GM18858 (cell line): ENCODE measurements around the gene EHD4.

Experiments used
- ATAC-seq: cut with Tn5 transposase; IDR thresholded peaks from one replicate; pipeline ENCODE4 v1.9.1; 2021; ENCODE audit not compliant: unreplicated experiment

Gene EHD4

DNA sequence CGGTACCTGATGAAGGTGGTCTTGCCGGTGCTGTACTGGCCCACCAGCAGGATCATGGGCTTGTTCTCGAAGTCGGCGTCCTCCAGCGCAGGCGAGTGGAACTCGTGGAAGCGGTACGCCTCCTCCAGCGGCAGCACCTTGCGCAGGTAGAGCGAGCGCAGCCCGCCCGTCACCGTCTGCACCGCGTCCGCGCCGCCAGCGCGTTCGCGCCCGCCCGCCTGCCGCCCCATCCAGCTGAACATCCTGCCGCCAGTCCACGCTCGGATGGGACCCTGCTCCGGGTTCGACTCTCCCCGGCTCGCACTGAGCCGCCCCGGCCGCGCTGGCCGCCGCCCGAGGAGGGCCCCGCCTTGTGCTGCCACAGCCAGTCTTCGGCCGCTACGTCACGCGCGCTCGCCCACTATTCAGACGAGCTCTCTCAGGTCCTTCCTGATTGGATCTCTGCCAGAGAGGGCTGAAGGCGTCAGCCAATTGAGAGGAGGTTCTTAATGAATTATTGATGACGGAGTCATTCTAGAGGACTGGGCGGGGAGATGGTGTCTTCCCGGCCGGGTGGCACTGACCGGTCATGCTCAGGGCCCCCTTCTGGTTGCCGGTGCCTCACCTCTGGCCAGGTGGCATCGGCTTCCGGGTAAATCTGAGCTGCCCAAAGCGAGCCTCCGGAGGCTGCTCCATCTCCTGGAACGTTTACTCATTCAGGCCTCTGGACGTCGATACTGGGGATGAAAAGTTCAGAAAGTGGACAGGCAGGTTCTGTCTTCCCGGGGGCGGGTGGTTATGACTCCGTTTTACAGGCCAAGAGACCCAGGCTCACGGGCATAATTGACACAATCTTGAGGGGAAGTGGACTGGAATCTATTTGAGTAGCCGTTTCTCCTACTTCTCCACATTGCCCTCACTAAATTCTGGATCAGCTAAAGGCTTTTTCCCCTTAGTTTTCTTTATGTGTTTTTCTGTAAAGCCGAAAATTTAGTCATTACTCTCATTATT lies at the start of gene EHD4:
Gene EHD4, minus strand, starts transcription at position 305 of the 990 bp plus-strand sequence. Its CDS starts 63 bp downstream, at position 242.
- peak; percentile 74 for ATAC-seq

- ATAC-seq, result no peak
Observed at GRCh38 chr15:42021593-42021992, 49.2 kb upstream of the EHD4 start.

GRCh38 chr15:42020713-42021273 lies 48.4 kb upstream of the EHD4 start, which contains the start of gene PLA2G4E:
Gene PLA2G4E (minus strand): TSS chr15:42021042. CDS start chr15:42021030, 12 bp downstream.
- no peak for ATAC-seq

- no peak for ATAC-seq
Observed at GRCh38 chr15:42018306-42019224, 46.2 kb upstream of the EHD4 start.

- ATAC-seq, result no peak
Observed at GRCh38 chr15:42016971-42017370, 44.6 kb upstream of the EHD4 start.

DNA sequence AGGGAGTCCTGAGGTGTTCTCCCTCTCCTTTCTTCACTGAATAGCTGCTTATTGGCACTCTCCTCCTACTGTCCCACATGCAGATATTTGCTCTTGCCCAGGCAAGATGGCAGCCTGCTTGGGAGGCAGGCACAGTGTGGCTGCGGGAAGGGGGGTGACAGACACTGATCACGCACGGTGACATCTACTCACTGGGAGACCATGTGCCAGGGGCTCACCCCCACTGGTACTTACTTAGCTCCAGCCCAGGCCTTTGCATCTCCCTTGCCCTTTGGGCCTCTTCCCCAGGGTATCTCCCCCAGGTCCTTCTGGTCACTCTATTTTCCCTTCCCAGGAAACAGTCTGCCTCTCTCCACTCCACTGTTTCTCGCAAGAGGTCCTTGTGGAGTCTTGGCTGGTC lies 42.0 kb upstream of the EHD4 start:
- ATAC-seq, result no peak

DNA sequence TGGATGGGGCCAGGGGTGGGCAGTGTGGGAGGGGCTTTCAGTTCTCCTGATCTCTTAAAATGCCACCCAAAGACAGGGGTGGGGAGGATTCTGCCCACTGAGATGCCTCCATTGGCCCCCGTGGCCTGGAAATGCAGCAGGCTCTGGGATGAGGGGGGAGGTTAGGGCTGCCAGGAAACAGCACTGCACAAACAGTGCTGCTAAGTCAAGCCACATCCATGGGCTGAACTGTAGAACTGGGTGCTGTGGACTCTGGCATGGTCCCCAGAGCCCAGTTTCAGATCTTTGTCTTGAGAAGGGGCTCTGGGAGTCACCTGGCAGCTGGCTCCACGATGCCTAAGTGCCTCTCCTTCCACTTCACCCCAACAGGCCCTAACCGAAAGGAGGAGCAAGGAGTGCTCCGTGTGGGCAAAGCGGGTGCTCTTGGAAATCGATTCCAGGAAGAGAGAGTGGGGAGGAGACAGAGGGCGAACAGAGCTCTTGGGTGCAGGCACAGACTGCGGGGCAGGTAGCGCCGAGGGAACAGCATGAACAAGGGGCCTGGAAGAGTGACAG lies 40.6 kb upstream of the EHD4 start:
- ATAC-seq, result no peak

- no peak for ATAC-seq
Observed at GRCh38 chr15:42012241-42012640, 39.9 kb upstream of the EHD4 start.

GRCh38 chr15:42011074-42011473 lies 38.7 kb upstream of the EHD4 start:
- ATAC-seq, result no peak

GRCh38 chr15:42010434-42010833 lies 38.1 kb upstream of the EHD4 start:
- no peak for ATAC-seq

- no peak for ATAC-seq
Observed at GRCh38 chr15:42009474-42009873, 37.1 kb upstream of the EHD4 start.

- ATAC-seq, result no peak
Observed at GRCh38 chr15:42009022-42009421, 36.7 kb upstream of the EHD4 start.

GRCh38 chr15:42007386-42007785 lies 35.0 kb upstream of the EHD4 start:
- no peak for ATAC-seq

DNA sequence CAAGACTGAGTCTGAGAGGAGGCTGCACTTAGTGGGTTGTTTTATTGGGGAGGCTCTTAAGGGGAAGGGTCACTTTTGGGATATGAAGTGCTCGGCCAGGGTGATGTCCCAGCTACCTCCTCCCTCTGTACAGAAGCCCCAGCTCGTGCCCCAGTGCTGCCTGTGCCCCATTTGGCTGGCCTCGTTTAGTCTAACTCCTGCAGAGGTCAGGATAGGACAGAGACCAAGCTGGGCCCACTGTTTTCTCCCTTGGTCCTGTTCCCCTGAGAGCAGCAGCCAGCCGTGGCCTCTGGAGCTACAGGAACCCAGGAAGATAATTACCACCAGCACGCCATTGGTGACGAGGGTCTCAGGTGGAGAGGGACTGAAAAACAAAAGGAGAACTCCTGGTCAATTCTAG lies 30.0 kb upstream of the EHD4 start:
- no peak for ATAC-seq

DNA sequence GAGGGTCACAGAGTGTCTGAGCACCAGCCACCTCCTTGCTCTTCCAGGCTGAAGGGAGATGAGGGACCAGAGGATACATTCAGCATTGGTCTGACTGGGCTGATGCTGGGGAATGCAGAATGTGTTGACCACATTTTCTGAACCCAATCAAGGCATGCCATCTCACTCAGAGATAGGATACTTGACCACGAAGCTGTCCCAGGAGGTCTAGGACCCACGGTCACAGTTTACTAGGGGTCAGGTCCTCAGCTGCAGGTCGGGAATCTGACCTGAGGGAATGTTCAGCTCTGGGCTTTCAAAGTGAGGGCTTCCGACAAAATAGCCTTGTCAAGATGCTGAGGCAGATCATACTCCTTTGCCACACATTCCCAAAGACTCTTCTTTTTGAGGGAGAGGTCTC lies 28.9 kb upstream of the EHD4 start:
- no peak for ATAC-seq

DNA sequence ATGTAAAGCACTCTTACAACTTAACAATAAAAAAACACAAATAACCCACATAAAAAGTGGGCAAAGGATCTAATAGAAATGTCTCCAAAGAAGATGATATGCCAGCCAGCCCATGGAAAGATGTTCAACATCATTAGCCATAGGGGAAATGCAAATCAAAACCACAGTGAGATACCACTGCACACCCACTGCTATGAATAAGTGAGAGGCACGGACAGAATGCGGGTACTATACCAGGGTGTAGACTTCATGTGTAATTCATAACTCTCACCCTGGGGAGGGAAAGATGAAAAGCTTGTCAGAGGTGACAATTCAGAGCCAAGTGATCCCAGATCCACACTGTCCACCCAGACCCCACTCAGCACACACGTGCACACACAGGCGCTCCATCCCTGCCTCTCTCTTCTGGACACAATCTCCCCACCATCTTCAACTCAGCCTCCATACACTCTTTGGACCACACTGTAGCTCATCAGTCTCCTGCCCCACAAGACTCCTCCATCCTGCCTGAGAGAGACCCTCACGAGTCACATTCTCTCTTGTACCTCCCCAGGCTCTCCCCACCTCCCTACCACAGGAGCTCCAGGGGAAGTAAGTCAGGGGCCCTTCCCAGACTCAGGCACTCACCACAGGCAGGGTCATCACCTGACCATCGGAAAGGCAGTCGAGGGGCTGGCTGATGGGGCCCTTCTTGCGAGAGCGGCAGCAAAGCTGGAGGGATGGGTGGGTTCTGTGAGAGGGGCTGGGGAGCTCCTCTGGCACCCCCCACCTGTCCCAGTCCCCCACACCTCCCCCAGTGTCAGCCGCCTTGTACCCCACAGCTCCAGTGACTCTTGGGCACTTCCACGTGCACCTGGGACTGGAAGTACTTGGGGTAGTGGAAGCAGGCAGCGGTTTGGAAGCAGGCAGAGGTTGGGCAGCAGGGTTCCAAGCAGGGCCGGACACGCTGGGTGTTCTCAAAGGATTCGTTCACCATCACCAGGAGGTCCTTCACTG lies 27.2 kb upstream of the EHD4 start:
- no peak for ATAC-seq

GRCh38 chr15:41997845-41998244 lies 25.5 kb upstream of the EHD4 start:
- ATAC-seq, result no peak

DNA sequence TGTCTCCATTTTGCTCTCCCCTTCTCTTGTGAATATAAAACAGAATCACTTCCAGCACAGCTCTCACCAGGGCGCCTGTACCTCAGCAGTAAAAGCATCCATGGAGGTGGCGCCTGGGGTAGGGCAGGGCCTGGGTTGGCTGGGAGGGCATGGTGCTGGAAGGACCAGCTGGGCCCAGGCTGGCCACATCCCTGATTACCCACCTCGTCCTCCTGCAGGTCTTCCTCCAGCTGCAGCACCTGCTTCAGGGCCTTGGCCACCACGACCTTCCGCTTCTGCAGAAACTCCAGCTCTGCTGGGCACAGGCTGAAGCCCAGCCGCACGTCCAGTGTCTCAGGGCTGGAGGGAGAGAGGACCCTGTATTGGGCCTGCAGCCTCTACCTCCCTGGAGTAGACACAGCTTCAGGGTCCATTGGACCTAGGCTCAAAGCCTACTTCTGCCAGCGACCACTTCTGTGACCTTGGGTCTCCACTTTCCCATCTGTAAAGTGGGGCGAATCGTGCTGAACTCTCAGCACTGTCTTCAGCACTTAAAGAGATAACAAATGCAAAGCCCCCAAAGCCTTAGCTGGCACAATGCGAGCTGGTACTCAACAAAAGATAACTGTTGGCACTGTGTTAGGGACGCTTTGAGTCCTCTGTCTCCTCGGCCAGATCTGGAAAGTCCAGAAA lies 24.7 kb upstream of the EHD4 start:
- no peak for ATAC-seq

- ATAC-seq, result no peak
Observed at GRCh38 chr15:41996376-41996775, 24.0 kb upstream of the EHD4 start.
